HuH-7 (cell line): ENCODE measurements around the gene OXNAD1.
A peak's percentile ranks its signal among the peaks of the same experiment; 100 is the strongest.

Source experiments
- DNase-seq: peaks from one replicate; pipeline ENCODE4 v3.0.0; 2011; ENCODE audit warnings: low spot score

The OXNAD1 gene

DNA sequence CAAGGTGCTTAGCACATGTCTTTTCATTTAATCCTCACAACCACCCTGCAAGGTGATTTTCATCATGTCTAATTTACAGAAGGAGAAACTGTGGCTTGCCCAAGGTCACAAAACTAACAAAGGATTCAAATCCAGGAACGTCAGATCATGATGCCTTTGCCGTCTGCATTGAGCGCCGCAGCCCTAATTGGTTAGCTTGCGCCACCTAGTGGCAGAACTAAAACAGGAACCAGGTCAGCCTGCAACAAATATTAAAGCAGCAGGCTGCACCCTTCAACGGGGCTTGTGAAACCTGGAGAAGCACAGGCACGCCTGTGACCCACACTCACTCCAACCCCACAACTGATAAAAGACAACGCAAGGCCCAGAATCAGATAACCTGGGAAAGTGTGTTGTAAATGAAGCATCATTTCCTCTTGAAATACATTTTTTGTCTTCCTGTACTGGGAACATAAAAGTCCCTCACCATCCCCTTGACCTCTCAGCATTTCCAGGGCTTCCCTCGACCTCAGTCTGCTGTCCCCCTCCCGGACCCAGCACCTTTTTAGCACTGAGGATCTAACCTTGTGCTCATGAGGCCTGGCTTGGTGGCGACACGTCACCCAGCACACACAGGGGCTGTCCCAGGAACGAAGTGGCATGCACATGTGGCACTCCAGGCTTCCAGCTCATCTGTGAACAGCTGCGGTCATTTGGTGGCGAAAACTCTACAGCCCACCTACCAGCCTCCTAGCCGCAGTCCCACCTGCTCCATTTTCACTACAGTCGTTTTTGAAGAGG is 17.5 kb upstream of the OXNAD1 start:
- DNase-seq: peak; percentile 72

GRCh38 chr3:16248556-16248955 is 16.5 kb upstream of the OXNAD1 start:
- DNase-seq: no peak

GRCh38 chr3:16249336-16249735 is 15.7 kb upstream of the OXNAD1 start:
- DNase-seq: peak; percentile 49

DNA sequence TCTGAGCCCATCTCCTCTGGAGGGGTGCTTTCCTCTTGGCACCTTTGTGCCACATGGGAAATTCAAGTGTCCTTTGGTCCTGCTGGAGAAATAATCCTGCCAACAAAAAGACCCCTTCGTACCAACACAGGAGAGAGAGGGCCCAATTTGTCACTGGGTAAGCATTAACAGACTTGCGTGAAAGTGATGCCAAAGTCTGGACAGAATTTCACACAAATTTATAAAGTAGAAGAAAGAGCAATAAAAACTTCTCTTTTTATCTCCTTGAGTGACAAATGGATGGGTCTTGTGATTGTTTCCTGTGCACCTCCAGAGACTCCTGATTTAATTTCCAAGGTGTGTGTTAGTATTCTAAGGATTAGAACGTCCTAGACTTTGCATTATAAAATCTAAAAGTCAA is 15.1 kb upstream of the OXNAD1 start:
- no peak for DNase-seq

GRCh38 chr3:16251316-16252085 is 13.5 kb upstream of the OXNAD1 start:
- DNase-seq: no peak

- DNase-seq: peak; percentile 56
Measured at GRCh38 chr3:16252243-16252978, 12.6 kb upstream of the OXNAD1 start.

- no peak for DNase-seq
Measured at GRCh38 chr3:16252988-16253387, 12.0 kb upstream of the OXNAD1 start.

DNA sequence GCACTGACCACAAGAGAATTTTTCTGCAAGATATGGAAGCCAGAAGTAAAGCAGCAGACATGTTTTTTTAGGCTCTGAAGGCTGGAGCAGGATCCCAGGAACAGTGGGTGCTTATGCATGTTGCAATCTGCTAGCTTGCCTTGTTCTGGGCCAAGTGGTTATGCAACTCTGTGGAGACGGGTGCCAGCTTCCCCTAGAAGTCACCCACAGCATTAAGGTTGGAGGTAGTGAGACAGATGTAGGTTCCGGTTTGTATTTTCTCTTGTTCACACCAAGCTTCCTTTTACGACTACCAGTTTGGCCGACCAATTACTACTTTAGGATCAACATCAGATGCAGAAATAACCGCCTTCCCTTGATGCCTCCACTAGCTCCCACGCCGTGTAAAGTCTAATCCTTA is 11.4 kb upstream of the OXNAD1 start:
- DNase-seq: no peak

GRCh38 chr3:16254916-16255315 is 10.1 kb upstream of the OXNAD1 start:
- no peak for DNase-seq

DNA sequence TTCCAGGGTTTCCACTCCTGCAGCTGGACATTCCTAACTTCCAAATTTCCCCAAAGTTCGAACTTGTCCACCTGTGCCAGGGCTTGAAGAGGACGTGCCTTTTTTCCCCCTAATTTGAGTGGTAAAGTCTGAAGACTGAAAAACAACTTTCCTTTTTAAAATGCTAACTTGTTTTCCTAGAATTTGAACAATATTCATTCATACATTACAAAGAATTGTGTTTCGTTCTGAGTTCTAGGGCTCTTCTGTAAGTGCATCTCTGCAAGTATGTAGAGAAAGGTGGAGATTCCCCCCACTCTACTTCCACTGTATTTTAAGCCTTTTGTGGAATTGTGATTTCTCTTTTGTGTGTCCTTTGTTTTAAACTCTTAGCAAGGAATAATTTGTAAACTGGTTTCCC is 9.7 kb upstream of the OXNAD1 start:
- no peak for DNase-seq

- DNase-seq: no peak
Measured at GRCh38 chr3:16255726-16256125, 9.3 kb upstream of the OXNAD1 start.

DNA sequence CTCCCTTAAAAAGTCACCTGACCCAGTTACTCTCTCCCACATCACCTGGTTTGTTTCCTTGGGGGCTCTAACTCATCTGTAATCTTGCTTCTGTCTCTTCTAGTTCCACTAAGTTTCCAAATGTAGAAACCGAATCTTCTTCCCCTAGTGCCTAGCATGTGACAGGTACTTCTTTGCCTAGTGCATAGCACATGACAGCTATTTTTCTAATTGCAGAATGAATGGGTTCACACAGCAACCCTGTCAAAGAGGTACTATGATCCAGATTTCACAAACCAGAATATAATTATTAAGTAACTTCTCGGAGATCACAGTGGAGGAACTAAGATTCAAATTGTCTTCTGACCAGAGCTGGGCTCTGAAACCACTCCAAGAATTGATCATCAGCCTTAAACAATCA is 7.7 kb upstream of the OXNAD1 start:
- no peak for DNase-seq

DNA sequence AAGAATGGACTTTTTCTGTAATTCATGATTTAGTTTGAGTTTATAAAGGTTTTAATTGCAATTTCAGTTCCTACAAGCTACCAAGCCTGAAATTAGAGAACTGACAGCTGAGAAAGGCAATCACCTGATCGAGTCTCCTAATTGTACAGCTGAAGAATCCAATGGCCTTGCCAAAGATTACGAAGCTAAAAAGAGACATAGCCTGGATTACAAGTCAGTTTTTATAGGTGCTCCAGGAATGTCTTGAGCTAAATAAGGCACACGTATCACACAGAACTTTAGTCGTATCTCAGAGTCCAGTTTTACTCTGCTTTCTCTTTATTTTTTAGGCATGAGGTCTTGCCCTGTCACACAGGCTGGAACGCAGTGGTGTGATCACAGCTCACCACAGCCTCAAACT is 6.8 kb upstream of the OXNAD1 start:
- no peak for DNase-seq

GRCh38 chr3:16258866-16259265 is 6.1 kb upstream of the OXNAD1 start:
- no peak for DNase-seq

DNA sequence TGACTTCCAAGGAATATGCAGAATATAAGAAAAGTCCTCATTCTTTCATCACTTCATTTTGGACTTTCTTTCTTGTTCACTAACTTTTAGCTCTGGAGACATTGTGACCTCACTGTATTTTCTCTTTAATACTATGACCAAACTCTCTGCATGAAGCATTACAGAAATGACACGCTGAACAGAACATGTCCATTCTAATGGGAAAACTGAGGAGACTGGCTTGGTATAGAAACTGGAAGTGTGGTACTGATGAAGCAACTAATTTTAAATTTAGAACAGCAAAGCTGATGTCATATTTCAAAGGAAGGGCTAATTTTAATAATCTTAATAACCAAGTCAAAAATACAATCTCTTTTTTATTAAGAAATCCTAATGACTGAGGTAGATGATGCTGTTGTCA is 5.0 kb upstream of the OXNAD1 start:
- no peak for DNase-seq

DNA sequence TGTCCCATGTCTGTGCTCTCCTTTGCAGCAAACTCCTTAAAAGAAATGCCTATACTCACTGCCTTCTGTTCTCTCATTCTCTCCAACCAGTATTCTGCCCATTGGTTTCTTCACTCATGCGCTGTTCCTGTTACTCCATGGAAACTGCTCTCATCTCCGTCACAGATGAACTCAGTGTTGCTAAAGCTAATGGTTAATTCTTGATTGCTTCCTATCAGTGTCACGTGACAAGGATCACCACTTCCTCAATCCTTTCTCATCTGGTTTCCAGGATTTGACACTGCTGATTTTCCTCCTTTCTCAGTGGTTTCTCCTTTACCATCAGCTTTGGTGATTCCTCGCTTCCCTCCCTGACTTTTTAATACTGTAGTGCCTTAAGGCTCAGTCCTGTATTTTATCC is 2.8 kb upstream of the OXNAD1 start:
- DNase-seq: no peak

- no peak for DNase-seq
Measured at GRCh38 chr3:16264174-16264707, 771 bp upstream of the OXNAD1 start.

GRCh38 chr3:16265455-16265786 is 409 bp downstream of the OXNAD1 start:
- no peak for DNase-seq

GRCh38 chr3:16266714-16267113 is 1.7 kb downstream of the OXNAD1 start:
- no peak for DNase-seq

DNA sequence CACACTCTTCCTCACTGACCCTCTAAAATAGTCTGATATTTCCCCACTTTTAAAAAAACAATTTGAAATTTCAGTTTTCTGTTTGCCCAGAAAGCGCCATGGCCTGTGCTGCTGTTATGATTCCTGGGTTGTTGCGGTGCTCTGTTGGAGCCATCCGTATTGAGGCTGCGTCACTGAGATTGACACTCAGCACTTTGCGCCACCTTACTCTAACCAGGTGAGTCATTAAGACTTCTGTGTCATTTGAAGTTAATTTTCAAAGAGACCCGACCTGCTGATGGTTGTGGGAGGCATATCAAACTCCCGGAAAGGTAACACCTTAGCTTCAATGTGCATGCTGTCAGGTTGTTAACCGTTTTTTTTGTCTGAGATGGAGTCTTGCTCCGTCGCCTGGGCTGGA is 5.8 kb downstream of the OXNAD1 start:
- DNase-seq: no peak

DNA sequence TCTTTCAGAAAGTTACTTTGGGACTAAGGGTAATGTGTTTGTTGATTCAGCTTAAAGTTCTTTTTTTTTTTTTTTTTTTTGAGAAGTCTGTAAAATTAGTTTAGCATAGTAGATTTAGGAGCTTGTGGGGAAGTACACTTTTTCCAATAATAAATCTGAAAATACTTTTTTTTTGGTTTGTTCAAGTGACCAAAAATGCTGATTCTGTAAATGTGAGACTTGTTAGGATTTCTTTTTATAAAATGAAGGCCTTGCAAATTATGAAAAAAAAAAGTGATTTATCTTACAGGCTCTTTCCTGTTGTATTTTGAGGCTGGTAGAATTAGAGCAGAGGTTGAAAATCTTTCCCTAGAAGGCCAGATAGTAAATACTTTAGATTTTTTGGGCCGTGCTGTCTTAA is 7.6 kb downstream of the OXNAD1 start:
- no peak for DNase-seq

DNA sequence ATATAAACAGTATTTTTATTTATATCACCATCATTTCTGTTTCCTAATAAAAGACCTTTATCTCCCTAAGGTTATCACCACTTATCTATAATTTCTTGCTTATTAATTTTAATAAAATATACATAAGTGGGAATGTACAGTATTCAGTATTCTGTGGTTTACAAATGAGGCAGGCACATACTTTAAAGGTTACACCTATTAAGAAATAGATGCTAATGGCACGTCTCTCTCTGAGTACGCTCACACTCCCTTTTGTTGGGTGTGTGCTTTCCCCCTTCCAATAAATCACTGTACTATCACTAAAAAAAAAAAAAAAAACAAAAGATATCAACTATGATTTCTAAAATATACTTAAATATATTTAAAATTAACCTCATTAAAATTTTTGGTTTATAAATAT is 8.9 kb downstream of the OXNAD1 start:
- no peak for DNase-seq

- no peak for DNase-seq
Measured at GRCh38 chr3:16277471-16277870, 12.5 kb downstream of the OXNAD1 start.
